ENCODE measurements around the gene SLC15A3.
"Not testable (repeated sequence)": the region's sequence is repeated elsewhere in the genome, so short reads cannot be mapped to it uniquely, and the experiment has no call there.

The SLC15A3 gene

GRCh38 chr11:60913793-60914632 is 38.0 kb downstream of the SLC15A3 start, which contains the start of gene TMEM109:
Gene TMEM109, plus strand, starts transcription at chr11:60914158. Its CDS starts 5,536 bp downstream, at chr11:60919694.
- DNase-seq (ENCODE audit: low read depth in 2 of 2), result peak; percentile 81 to 82

DNA sequence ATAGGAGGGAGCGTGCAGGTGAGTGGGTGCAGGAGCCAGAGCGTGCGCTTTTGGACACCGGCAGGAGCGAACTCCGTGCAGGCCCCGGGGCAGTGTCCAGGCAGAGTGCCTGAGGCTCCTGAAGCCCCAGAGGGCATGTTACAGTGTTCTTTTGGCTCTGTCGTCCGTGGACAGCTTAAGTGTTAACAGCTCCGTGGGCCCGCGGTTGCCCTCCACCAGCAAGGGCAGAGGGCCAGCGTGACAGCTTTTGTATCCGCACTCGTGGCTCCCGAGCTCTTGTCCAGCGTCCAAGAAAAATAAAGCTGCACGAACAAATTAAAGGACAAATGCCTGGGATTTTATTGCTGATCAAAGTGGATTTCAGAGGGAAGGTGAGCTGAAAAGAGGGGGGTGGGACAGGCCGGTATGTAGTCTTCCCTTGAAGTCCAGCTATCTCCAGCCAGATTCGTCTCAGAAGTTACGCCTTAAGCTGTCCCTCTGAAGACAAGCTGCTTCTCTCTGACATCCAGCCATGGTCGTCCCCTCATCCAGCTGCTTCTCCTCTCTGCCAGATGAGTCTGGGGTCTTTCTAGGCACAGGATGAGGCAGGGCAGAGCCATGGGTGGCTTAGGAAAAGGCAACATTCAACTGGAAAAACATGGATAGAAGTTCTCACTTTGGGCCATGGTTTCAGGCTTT is 39.0 kb downstream of the SLC15A3 start:
- no peak for DNase-seq (ENCODE audit: low read depth in 2 of 2)

DNA sequence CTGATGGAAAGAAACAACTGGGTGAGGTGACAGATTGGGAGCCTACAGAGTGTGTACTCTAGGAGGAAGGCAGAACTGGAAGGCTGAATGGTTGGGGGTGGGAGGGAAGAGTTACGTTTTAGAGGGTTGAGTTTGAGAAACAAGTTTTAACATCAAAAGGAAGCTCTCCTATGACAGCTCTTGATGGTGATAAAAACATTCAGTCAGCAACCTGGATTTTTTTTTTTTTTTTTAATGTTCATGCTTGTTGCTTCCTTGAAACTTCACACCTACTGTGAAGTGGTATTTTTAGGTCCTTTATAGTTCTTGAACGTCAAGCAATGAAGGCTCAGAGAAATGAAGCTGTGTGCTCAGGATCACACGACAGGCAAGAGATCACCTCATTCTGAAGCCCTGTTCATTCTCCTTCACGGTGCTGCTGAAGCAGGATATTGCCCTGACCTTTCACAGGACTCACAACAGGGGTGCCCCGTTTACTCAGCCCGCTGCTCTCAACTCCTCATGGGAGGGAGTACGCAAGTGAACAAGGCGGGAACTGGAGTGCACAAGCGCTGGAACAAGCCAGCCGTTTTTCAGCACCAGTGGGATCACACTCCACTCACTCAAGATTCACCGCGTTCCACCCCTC is 39.6 kb downstream of the SLC15A3 start:
- DNase-seq (ENCODE audit: low read depth in 2 of 2), result no peak

DNA sequence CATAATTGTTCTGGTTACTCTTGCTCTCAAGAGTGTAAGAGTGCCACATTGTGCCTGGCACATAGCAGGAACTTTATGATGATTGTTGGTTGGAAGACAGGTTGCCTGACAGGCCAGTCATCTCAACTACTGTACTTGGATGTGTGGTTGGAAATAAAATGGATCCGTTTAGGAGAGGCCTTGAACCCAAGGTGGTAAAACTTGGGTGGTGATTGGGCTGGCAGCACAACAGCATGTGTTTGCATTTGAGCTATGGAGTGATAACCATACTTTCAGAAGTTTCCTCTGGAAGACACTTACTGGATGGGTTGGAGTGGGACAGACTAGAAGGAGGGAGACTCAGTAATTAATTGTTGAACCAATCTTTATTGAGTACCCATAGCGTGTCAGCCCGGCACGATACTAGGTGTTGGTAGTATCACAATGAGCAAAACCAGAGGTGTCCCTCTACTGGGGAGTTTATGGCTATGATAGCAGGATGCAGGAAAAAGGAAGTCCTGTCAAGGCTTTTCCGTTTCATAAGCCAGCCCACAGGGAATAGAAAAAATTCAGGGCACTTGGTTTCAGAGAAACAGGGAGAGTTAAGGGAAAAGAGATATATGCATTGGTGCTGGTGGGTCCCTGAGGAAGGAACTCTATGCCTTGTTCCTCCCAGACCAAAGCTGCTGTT is 41.1 kb downstream of the SLC15A3 start:
- no peak for DNase-seq (ENCODE audit: low read depth in 2 of 2)

DNA sequence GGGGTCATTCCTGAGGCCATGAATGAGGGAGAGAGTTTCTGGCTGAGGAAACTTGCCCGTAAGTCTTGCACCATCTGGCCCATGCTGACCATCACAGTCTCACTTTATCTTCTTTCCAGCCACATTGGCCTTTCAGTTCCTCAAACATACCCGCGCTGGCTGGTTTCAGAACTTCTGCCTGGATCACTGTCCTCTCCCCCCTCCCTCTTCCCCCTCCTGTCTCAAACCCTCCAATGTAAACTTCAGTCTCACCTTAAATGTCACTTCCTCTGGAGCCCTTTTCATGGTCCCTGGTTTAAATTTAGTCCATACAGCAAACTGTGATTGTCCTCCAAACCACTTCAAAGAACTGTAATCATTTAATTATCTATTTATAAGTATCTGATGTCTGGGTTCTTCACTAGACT is 41.7 kb downstream of the SLC15A3 start:
- no peak for DNase-seq (ENCODE audit: low read depth in 2 of 2)

DNA sequence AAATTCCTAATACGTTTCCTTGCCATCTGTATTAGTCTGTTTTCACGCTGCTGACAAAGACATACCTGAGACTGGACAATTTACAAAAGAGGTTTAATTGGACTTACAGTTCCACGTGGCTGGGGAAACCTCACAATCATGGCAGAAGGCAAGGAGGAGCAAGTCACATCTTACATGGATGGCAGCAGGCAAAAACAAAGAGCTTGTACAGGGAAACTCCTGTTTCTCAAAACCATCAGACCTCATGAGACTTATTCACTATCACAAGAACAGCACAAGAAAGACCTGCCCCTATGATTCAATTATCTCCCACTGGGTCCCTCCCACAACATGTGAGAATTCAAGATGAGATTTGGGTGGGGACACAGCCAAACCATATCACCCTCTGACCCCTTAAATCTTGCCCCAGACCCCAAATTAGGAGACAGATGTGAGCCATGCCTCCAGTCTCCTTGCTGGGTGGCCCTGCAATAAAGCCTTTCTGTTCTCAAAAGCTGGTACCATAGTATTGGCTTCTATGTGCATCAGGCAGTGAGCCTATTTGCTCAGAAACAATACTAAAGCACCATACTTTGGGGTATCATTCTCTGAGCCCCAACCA is 42.2 kb downstream of the SLC15A3 start:
- not testable (repeated sequence) for DNase-seq (ENCODE audit: low read depth in 2 of 2)

- DNase-seq (ENCODE audit: low read depth in 2 of 2), result no peak
Measured at GRCh38 chr11:60908803-60909202, 43.2 kb downstream of the SLC15A3 start.

GRCh38 chr11:60906132-60906972 is 45.6 kb downstream of the SLC15A3 start, which contains the start of gene PRPF19:
Gene PRPF19, minus strand, starts transcription at chr11:60906585. Its CDS starts 203 bp downstream, at chr11:60906382.
- peak; percentile 90 to 91 for DNase-seq (ENCODE audit: low read depth in 2 of 2)

GRCh38 chr11:60905551-60906113 is 46.3 kb downstream of the SLC15A3 start:
- no peak for DNase-seq (ENCODE audit: low read depth in 2 of 2)

DNA sequence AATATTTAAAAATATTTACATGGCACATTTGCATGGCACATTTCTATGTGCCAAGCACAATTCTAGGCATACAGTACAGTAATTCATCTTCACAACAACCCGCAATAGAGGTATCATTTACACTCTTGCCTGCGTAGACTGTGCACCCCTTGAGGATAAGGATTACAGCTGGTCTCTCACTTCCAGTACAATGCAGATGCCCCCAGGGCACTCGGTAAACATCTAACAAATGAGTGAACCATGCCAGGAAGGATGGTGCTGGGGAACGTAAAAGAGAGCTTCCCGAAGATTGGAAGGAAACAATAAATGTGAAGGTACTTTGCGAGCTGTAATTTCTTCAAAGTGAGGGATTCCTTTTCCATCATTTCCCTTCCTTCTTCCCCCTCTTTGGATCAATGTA is 46.9 kb downstream of the SLC15A3 start:
- no peak for DNase-seq (ENCODE audit: low read depth in 2 of 2)

DNA sequence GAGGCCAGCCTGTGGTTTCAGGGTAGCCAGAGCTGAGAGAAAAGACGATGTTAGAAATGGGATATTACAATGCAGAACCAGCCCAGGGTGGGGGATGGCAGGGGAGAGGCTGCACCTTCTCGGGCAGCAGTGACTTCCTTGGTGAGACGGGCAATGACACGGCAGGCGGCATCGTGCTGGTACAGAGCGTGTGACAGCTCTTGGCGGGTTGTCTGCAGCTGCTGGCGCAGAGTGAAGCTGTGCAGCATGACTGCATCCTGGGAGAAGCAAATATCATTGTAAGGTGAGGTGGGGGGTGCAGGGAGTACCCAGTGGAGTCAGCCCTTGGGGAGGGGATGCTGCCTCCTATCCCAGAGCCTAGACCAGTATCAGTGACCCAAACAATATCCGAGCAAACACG is 49.4 kb downstream of the SLC15A3 start:
- DNase-seq (ENCODE audit: low read depth in 2 of 2), result no peak

- DNase-seq (ENCODE audit: low read depth in 2 of 2), result no peak
Measured at GRCh38 chr11:60900673-60901404, 51.1 kb downstream of the SLC15A3 start.

DNA sequence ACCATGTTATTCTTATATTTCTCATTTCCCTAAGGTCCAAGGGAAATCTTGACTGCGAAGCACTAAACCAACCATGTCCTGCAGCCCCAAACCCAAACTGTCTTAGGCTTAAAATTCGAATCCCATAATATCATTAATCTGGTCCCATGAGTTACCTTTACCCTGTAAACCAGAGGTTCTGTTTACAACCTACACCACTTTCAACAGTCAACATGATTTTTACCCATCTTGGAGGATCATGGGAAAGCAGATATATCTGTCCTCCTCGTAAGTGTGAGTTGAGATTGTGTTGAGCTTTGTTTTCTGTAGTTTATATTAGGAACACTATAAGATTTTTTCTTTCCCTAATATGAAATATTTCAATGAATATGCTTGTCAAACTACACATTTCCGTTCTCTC is 52.0 kb downstream of the SLC15A3 start:
- DNase-seq (ENCODE audit: low read depth in 2 of 2), result no peak

DNA sequence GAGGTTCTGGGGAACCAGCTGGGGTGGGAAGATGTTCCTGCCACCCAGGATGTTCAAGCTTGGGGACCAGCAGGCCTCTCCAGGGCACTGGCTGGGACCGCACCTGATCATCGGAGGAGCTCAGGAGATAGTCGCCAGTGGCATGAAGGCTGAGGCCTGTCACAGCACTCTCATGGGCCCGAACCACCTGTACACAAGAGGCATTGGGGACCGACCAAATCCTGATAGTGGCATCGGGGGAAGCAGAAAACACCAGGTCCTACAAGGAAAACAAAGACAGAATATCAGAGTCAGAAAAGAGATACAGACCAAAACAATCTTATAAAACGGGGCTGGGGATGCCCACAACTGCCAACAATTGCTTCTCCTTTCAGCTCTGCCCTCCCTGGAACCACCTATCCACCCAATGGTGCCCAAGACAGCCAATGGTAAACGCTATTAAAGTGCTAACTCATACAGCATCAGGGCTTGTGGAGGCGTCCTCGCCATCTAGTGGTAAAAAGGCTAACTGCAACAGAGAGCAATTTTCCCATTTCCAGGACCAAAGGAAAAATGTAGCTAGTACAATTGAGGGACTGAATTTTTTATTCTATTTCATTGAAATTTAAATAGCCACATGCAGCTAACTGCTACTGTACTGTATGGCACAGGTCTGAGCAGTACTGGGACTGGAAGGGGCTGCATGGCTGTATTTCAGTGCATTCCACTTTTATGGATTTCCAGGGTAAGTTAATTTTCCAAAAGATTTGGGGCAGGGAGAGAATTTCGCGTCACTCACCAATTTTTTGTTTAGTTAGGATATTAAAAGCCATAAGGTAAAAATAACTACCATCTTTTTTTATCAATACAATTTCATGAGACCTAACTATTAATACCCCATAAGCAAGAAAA is 52.7 kb downstream of the SLC15A3 start:
- no peak for DNase-seq (ENCODE audit: low read depth in 2 of 2)

- DNase-seq (ENCODE audit: low read depth in 2 of 2), result no peak
Measured at GRCh38 chr11:60897496-60897895, 54.5 kb downstream of the SLC15A3 start.

- DNase-seq (ENCODE audit: low read depth in 2 of 2), result no peak
Measured at GRCh38 chr11:60895687-60896086, 56.3 kb downstream of the SLC15A3 start.

- DNase-seq (ENCODE audit: low read depth in 2 of 2), result no peak
Measured at GRCh38 chr11:60891103-60891741, 60.8 kb downstream of the SLC15A3 start.

DNA sequence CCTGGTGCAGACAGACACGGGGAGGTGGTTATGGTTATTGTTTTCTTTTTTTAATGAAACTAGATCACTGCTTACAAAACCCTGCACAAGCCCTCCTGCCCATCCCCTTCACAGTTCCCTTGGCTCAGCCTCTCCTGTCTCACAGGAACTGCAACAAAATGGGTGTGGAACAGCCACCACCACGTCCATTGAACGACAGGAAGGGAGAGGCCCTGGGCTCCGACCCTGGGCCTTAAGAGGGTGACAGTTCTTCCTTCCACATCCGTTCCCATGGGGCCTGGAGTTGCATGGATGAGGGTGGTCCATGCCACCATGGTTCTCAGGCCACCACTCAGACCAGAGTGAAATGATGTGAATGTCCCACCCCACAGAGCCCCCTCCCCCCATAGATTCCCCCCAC is 61.3 kb downstream of the SLC15A3 start:
- no peak for DNase-seq (ENCODE audit: low read depth in 2 of 2)
